Caco-2 (cell line): ENCODE results near the gene PKNOX1. TPM values are rescaled to one million over a fixed set of nuclear protein-coding genes. Genes with fewer than 3 reads are reported as not detected.
"Not testable (repeated sequence)": the region's sequence is repeated elsewhere in the genome, so short reads cannot be mapped to it uniquely, and the experiment has no call there.

Source experiments
- BruUV-seq: library from RNA; stranded (reverse); fragments of 400-500 nt; replicated peaks from 2 replicates; lab custom pipeline; 2021; lab: Mats Ljungman, UMichigan
- CTCF ChIA-PET: fragments of 300-600 bp; sonication (Branson Sonifier 250); formaldehyde crosslinking; loops from one replicate; lab custom pipeline; 2022; ENCODE audit warnings: antibody characterized with exemption; lab: Charles Lee
- POLR2A ChIA-PET: fragments of 300-600 bp; sonication (Branson Sonifier 250); formaldehyde crosslinking; loops from one replicate; lab custom pipeline; 2022; ENCODE audit warnings: antibody characterized with exemption; lab: Charles Lee
- DNase-seq, 2 experiments: peaks; one replicate each; pipeline versions ENCODE4 v3.0.0 to v3.0.0-alpha.2; 2020 to 2022
- H3K27me3 ChIP-seq: replicated peaks from 2 replicates; pipeline ENCODE4 v1.6.0; 2011; ENCODE audit warnings: low read length; ENCODE audit not compliant: control insufficient read depth, insufficient read depth
- H3K36me3 ChIP-seq: 2 replicates; pipeline ENCODE4 v1.5.1; 2011; ENCODE audit warnings: low read length; ENCODE audit not compliant: control insufficient read depth, insufficient read depth
- H3K4me1 ChIP-seq: fragments of 250-450 bp; sonication (Bioruptor Pico); 2 replicates; pipeline ENCODE4 v1.5.1; 2020; ENCODE audit warnings: mild to moderate bottlenecking
- H3K4me3 ChIP-seq: 2 replicates; pipeline ENCODE4 v1.5.1; 2011; ENCODE audit warnings: low read depth, mild to moderate bottlenecking, control low read depth, low read length
- H3K9me3 ChIP-seq: fragments of 250-450 bp; sonication (Bioruptor Pico); 2 replicates; pipeline ENCODE4 v1.5.1; 2020; ENCODE audit warnings: mild to moderate bottlenecking, moderate library complexity
- H3K27ac Mint-ChIP-seq: one replicate; pipeline ENCODE4 v1.8.0; 2022; ENCODE audit warnings: mixed read lengths; ENCODE audit not compliant: unreplicated experiment
- H3K27me3 Mint-ChIP-seq: one replicate; pipeline ENCODE4 v1.8.0; 2022; ENCODE audit warnings: mixed read lengths; ENCODE audit not compliant: insufficient read depth, unreplicated experiment
- H3K36me3 Mint-ChIP-seq: one replicate; pipeline ENCODE4 v1.8.0; 2022; ENCODE audit warnings: mild to moderate bottlenecking, mixed read lengths; ENCODE audit not compliant: insufficient read depth, unreplicated experiment
- H3K4me1 Mint-ChIP-seq: one replicate; pipeline ENCODE4 v1.8.0; 2022; ENCODE audit warnings: low read depth, mixed read lengths; ENCODE audit not compliant: unreplicated experiment
- H3K4me3 Mint-ChIP-seq: one replicate; pipeline ENCODE4 v1.8.0; 2022; ENCODE audit warnings: mild to moderate bottlenecking, moderate library complexity, mixed read lengths; ENCODE audit not compliant: unreplicated experiment
- H3K9me3 Mint-ChIP-seq: one replicate; pipeline ENCODE4 v1.8.0; 2022; ENCODE audit warnings: mixed read lengths; ENCODE audit not compliant: unreplicated experiment
- CTCF ChIP-seq, 2 experiments: fragments of 200-600 bp in 1 of 2; IDR thresholded peaks; 1 replicate in 1 of 2; 2 replicates in 1 of 2; pipeline versions ENCODE4 v1.5.1 to v1.8.0; 2011 to 2022; ENCODE audit warnings: antibody characterized with exemption in 1 of 2, control low read depth in 1 of 2, inconsistent platforms in 1 of 2, low read depth in 1 of 2, low read length in 1 of 2, mild to moderate bottlenecking in 1 of 2, moderate library complexity in 1 of 2; ENCODE audit not compliant: insufficient read depth in 1 of 2, severe bottlenecking in 1 of 2, unreplicated experiment in 1 of 2
- intact Hi-C: fragments of 100-400 bp; cut with micrococcal nuclease; formaldehyde crosslinking; loops from one replicate; pipeline ENCODE4 v1.10.0; 2022; ENCODE audit not compliant: unreplicated experiment
- total RNA-seq: library from RNA; stranded (reverse); gene quantifications from 2 replicates; pipeline ENCODE4 v1.2.3, GENCODE V29; 2022

Gene PKNOX1
- total RNA-seq, 1 experiment from 2014 or later, result 10.7 TPM

DNA sequence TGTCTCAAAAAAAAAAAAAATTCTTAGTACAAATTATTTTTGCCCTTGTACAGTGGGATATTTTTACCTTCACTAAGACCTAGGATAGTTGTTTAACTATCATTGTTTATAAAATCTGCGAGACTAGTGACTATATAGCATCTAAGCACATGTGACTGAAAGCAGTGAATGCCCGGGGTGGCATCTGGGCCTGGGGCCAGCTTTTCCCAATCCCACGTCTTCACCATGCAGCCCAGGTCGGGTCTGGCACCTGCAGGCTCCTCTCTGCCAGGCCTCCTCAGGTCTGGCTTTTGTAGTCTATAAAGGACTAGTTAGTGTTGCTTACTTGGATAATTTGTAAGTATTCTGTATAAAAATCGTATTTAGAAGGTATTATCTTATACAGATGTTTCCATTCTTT, 60.5 kb downstream of the PKNOX1 start:
- ChIA-PET CTCF (no interaction called here), POLR2A (no interaction called here)
- no peaks in the 10 kb centered on the region for H3K4me1 Mint-ChIP-seq
- TF ChIP-seq CTCF (IDR thresholded peaks at IDR 0.05; ENCODE audit: insufficient read depth in 1 of 2, low read depth in 1 of 2, low read length in 1 of 2, severe bottlenecking in 1 of 2, unreplicated experiment in 1 of 2), result no peak
- H3K9me3 Mint-ChIP-seq, result no peaks in the 10 kb centered on the region
- H3K27ac Mint-ChIP-seq, result no peak overlapping the region
- H3K36me3 Mint-ChIP-seq, result no peaks in the 10 kb centered on the region
- Histone ChIP-seq H3K27me3 (no peaks in the 10 kb centered on the region), H3K4me3 (no peak overlapping the region), H3K9me3 (no peaks in the 10 kb centered on the region), H3K4me1 (no peaks in the 10 kb centered on the region), H3K36me3 (no peaks in the 10 kb centered on the region)
- intact Hi-C loops, result no loop called here
- no TSS peak for BruUV-seq
- no peaks in the 10 kb centered on the region for H3K27me3 Mint-ChIP-seq
- no peak for DNase-seq
- no peak overlapping the region for H3K4me3 Mint-ChIP-seq

GRCh38 chr21:43036889-43037288, 62.5 kb downstream of the PKNOX1 start:
- H3K4me3 Mint-ChIP-seq, intact Hi-C loops, H3K4me3 ChIP-seq, CTCF ChIA-PET, H3K27me3 ChIP-seq, H3K9me3 Mint-ChIP-seq, H3K9me3 ChIP-seq, BruUV-seq, POLR2A ChIA-PET, H3K27ac Mint-ChIP-seq, H3K4me1 ChIP-seq, H3K27me3 Mint-ChIP-seq, H3K4me1 Mint-ChIP-seq, H3K36me3 ChIP-seq, H3K36me3 Mint-ChIP-seq, DNase-seq: not testable (repeated sequence)

DNA sequence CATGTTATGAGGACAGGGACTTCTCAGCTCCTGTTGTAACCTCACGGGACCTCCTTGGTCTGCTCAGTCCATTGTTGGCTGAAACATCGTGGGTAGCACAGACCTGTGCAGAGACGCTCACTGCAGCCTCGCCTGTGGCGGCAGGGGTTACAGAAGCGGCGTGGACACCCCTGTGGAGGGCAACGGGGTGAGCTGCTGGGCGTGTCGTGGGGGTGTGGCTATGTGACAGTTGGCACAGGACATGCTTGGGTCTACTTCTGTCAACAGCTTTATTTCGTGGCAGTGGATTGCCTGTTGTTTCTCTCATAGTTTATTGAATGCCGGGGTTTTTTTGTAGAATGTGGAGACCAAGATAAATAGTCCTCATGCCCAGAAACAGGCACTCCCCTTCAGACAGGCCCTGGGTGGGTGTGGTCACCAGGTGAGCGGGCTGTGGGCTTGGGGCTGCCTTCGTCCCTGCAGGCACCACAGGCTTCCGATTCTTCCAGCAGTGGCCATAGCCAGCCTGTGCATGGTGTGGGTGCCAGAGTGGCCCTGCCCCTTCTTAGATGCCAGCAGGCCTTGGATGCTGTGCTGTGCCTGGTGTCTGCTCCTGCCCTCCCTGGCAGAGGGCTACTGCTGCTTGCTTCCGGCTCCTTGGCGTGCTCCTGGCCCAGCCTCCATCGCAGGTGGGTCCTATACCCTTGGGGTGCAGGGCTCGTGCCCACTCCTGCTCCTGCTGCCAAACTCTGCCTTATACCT, 63.7 kb downstream of the PKNOX1 start:
- H3K27me3 ChIP-seq, BruUV-seq, H3K36me3 ChIP-seq, H3K27ac Mint-ChIP-seq, POLR2A ChIA-PET, H3K4me1 Mint-ChIP-seq, CTCF ChIA-PET, H3K36me3 Mint-ChIP-seq, H3K4me3 Mint-ChIP-seq, intact Hi-C loops, H3K4me3 ChIP-seq, H3K9me3 Mint-ChIP-seq, H3K4me1 ChIP-seq, DNase-seq, H3K9me3 ChIP-seq, H3K27me3 Mint-ChIP-seq: not testable (repeated sequence)

- H3K4me3 Mint-ChIP-seq, BruUV-seq, H3K36me3 Mint-ChIP-seq, H3K9me3 ChIP-seq, CTCF ChIA-PET, H3K27ac Mint-ChIP-seq, H3K4me1 Mint-ChIP-seq, H3K27me3 Mint-ChIP-seq, H3K9me3 Mint-ChIP-seq, POLR2A ChIA-PET, DNase-seq, H3K36me3 ChIP-seq, H3K4me1 ChIP-seq, H3K27me3 ChIP-seq, H3K4me3 ChIP-seq, intact Hi-C loops: not testable (repeated sequence)
These were observed 64.3 kb downstream of the PKNOX1 start for GRCh38 chr21:43038659-43039044.

DNA sequence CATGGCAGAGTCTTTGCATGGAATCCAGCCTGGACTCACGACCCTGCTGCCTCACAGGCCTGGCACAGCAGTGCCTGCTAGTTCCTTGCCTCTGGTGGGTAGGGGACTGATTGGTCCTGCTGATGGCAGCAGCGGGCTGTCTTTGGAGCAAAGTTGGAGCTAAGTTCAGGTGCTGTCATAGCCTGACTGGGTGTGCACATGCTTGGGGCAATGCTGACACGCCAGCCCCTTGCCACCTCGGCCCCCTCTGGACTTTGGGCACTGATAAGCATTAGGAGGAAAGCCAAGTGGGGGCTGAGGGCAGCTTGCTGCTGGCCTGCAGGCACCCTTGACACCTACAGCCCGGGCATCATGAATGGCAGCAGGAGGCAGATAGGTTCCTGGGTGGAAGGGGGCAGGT, 67.8 kb downstream of the PKNOX1 start:
- H3K4me1 Mint-ChIP-seq, H3K27me3 Mint-ChIP-seq, H3K27ac Mint-ChIP-seq, DNase-seq, H3K36me3 Mint-ChIP-seq, H3K9me3 ChIP-seq, H3K36me3 ChIP-seq, H3K4me1 ChIP-seq, H3K4me3 Mint-ChIP-seq, H3K27me3 ChIP-seq, POLR2A ChIA-PET, intact Hi-C loops, H3K9me3 Mint-ChIP-seq, H3K4me3 ChIP-seq, CTCF ChIA-PET, BruUV-seq: not testable (repeated sequence)

GRCh38 chr21:43043291-43043690, 68.9 kb downstream of the PKNOX1 start:
- H3K27ac Mint-ChIP-seq, H3K27me3 Mint-ChIP-seq, H3K9me3 Mint-ChIP-seq, BruUV-seq, POLR2A ChIA-PET, intact Hi-C loops, H3K4me3 Mint-ChIP-seq, CTCF ChIA-PET, H3K4me1 ChIP-seq, H3K36me3 Mint-ChIP-seq, H3K4me3 ChIP-seq, H3K4me1 Mint-ChIP-seq, H3K27me3 ChIP-seq, H3K9me3 ChIP-seq, H3K36me3 ChIP-seq, DNase-seq: not testable (repeated sequence)
